Right cardiac atrium (tissue), 5 donors: Measurements from ENCODE around the gene SLC10A3. TPM values are rescaled to one million over a fixed set of nuclear protein-coding genes. Genes with fewer than 3 reads are reported as not detected.

Experiments
- ATAC-seq, 2 donors: fragments of 200-7000 bp; cut with Tn5 transposase; one replicate each; pipeline versions ENCODE4 v1.8.0 to v1.9.1; 2020; ENCODE audit warnings: moderate library complexity in 2 of 2, mild to moderate bottlenecking in 1 of 2
- DNase-seq, 3 donors: peaks; one replicate each; pipeline ENCODE4 v3.0.0-alpha.2; 2020
- H3K27ac ChIP-seq: one replicate; pipeline ENCODE4 v1.5.1; 2013; ENCODE audit warnings: mild to moderate bottlenecking, low read length, control low read depth, moderate library complexity
- H3K27me3 ChIP-seq: one replicate; pipeline ENCODE4 v1.6.1; 2013; ENCODE audit not compliant: control insufficient read depth, insufficient read depth
- H3K4me1 ChIP-seq: one replicate; pipeline ENCODE4 v1.6.1; 2013; ENCODE audit warnings: low read length; ENCODE audit not compliant: control insufficient read depth, insufficient read depth
- H3K4me3 ChIP-seq: one replicate; pipeline ENCODE4 v1.5.1; 2013; ENCODE audit warnings: low read length, control low read depth
- H3K9me3 ChIP-seq: one replicate; pipeline ENCODE4 v1.6.1; 2013; ENCODE audit warnings: low read length; ENCODE audit not compliant: control insufficient read depth
- WGBS: extraction: QIAGEN DNeasy Blood & Tissue Kit; methylation state at CpG from one replicate; pipeline ENCODE4 v1.1.7; 2013; 5-methylcytosine and 5-hydroxymethylcytosine counted together
- intact Hi-C, 4 donors: fragments of 100-400 bp; cut with DNase I; formaldehyde crosslinking; loops; one replicate each; pipeline versions ENCODE4 v1.11.0 to v1.14.0; 2022 to 2023
- polyA plus RNA-seq: library from polyadenylated mRNA; stranded (reverse); fragments of 200-250 nt; gene quantifications from one replicate; pipeline ENCODE4 v1.2.3, GENCODE V29; 2013
- total RNA-seq, 4 donors: library from RNA; stranded (reverse); fragmentation: NEBNext Ultra II Directional; extraction: Animal tissue kit (Norgen Biotek cat#: 25700); gene quantifications; one replicate each; pipeline ENCODE4 v1.2.1, GENCODE V29; 2021
- donor health status: healthy with polysubstance abuse.
- donor health status: DM: no; HTN: yes; CAD: no.
- donor health status: DM: no; HTN: no; CAD: no.
- donor health status: DM: no; HTN: yes; CAD: no; lungs with severe emphysema.
- donor health status: DM: yes; HTN: yes; CAD: no.

The SLC10A3 gene
- total and polyA plus RNA-seq, 5 donors: 14.4 to 18.9 (median 16.4) TPM

DNA sequence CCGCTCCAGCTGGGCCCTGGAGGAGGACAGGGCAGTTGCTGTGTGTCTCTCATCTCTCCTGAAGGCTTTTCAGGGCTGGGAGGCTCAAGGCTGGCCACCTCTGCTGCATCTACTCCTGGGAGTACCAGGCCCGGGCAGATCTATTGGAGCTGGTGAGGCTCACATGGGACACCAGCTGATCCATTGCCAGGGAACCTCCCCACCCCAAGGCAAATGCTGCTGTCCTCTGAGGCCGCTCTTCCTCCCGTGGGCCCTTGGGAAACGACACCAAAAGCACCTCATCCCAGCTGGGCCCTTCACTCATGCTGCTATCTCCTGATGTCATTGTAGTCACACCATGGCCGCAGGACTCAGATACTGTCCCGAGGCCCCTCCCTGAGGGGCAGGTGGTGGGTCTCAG, 7.6 kb downstream of the SLC10A3 start:
- peaks cover 2% of the 10 kb centered on the region for H3K4me1 ChIP-seq
- intact Hi-C loops: no loop called here
- ATAC-seq (no peak), DNase-seq (peak in 2 of 3 donors; percentile 20 to 43)
- H3K27ac ChIP-seq: no peak overlapping the region
- no peaks in the 10 kb centered on the region for H3K27me3 ChIP-seq
- no peaks in the 10 kb centered on the region for H3K9me3 ChIP-seq
- 66% methylated on average over 7 of the region's 7 CpGs for WGBS
- H3K4me3 ChIP-seq: no peak overlapping the region

DNA sequence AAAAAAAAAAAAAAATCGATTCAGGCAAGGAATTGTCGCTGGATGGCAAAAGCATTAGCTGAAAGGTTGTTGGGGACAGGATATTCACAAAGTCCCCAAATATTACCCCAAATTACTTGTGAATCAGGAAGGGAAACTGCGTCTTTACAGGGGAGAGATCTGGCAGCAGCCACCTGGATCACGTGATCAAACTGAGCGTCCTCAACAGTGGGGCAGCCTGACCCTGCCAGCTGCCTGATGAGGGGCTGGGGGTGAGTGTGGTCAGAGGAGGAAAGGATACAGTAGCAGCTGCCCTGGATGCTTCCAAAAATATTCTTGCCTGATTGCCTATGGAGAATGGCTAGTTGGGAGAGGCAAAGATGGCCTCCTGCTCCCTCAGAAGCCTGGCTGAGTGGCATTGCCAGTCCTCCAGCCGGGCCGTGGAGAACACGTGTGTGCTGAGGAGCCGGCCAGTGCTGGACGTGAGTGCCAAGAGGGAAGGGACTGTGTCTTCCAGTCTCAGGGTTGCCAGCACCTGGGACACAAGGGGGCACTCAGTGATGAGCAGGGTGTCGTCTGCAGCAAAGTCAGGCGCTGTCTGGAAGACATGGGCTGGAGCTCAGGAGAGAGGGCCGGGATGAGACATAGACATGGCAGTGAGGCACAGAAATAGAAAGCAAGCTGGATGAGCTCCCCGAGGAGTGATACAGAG, 8.4 kb downstream of the SLC10A3 start:
- intact Hi-C loops: no loop called here
- no peak overlapping the region for H3K4me3 ChIP-seq
- H3K4me1 ChIP-seq: peaks cover 2% of the 10 kb centered on the region
- DNase-seq: peak in 2 of 3 donors; percentile 46 to 58
- H3K9me3 ChIP-seq: no peaks in the 10 kb centered on the region
- no peak for ATAC-seq
- WGBS: 59% methylated on average over 14 of the region's 14 CpGs
- H3K27me3 ChIP-seq: no peaks in the 10 kb centered on the region
- peak overlapping the region; percentile 36 for H3K27ac ChIP-seq

DNA sequence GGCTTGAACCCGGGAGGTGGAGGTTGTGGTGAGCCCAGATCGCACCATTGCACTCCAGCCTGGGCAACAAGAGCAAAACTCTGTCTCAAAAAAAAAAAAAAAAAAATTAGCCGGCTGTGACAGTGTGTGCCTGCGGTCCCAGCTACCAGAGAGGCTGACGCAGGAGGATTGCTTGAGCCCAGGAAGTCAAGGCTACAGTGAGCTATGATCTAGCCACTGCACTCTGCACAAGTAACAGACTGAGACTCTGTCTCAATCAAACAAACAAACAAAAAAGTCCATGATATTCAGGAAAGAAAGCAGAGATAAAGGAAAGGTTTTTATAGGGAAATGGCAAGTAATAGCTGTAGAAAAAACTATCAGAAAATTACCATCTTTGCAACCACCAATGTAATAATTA, 9.2 kb downstream of the SLC10A3 start:
- Histone ChIP-seq H3K27ac (no peak overlapping the region), H3K27me3 (no peaks in the 10 kb centered on the region), H3K9me3 (no peaks in the 10 kb centered on the region), H3K4me3 (no peak overlapping the region), H3K4me1 (peaks cover 2% of the 10 kb centered on the region)
- no peak for DNase-seq
- intact Hi-C loops: no loop called here
- ATAC-seq: no peak
- WGBS: 82% methylated on average over 5 of the region's 5 CpGs

DNA sequence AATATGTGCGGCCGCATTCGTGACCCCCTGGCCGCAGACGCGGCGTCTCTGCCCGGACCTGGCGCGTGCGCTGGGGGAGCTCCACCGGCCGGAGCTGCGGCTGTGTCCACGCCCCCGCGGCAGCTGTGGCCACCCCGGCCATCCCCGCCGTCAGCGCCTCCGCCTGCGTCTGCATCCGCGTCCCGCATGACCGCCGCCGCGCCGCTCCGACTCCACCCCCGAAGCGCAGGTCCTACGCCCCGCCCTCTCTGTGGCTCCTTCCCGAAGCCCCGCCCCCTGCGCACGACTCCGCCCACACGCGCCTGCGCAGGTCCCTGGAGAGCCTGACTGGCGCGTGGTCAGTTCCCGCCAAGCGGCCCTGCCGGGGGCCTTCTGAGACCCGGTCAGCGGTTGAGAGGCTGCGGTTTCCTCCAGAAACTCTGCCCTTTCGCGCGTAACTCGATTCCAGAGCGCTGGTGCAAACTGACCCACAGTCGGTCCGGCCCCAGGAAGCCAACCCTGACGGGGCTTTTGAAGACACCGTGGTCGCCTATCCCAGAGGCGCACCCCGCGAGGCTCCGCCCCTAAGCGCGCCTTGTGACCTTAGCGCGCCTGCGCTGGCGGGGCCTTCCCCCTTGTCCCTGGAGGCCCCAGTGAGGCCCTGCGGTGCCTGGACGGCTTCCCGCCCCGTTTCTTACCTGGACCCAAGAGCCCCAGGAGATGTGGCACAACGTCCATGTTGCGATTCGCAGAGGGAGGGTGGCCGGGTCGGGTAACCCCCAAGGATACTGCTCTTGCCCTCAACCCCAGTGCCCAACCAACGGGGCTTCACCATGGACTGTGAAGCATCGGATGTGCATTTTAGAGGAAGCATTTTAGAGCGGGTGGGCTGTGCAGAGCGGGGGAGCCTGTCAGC, 11.5 kb downstream of the SLC10A3 start, which contains the start of gene LAGE3:
LAGE3 (minus strand) TSS at position 554 of the 895 bp plus-strand sequence; CDS start at position 188, 366 bp downstream.
- no peaks in the 10 kb centered on the region for H3K27me3 ChIP-seq
- H3K4me1 ChIP-seq: peaks cover 2% of the 10 kb centered on the region
- H3K9me3 ChIP-seq: no peaks in the 10 kb centered on the region
- H3K4me3 ChIP-seq: peak within 1 kb of the TSS; percentile 43
- ATAC-seq (peak; percentile 96), DNase-seq (peak; percentile 93 to 98 (median 97))
- peak within 1 kb of the TSS; percentile 54 for H3K27ac ChIP-seq
- intact Hi-C loops: no loop called here
- 3% methylated on average over 84 of the region's 85 CpGs for WGBS

DNA sequence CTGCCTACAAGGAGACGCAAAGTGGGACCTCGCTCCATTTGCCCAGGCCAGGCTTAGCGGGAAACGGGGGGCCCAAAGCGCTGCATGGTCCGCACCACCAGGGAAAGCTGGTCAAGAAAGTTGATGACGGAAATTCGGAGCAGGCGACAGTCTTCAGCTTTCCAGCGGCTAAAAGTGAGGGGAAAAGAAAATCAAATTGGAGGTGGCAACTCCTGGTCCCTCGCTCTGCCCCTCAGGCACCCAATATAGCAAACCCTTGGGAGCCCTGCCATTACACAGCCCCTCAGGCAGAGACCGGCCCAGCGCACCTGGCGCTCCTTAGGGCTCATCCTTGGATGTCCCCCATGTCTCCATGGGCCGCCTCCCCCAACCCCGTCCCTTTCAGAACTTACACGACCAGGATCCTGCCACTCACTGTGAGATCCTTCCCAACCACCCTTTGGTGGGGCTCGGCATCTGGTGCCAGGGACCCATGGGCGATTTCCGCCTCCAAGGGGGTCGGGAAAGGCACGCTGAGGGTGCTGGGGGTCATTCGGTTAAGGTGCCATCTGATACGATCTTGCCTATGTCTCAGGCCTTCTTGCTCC, 12.4 kb downstream of the SLC10A3 start:
- H3K27ac ChIP-seq: no peak overlapping the region
- peaks cover 2% of the 10 kb centered on the region for H3K4me1 ChIP-seq
- DNase-seq (peak in 1 of 3 donors; percentile 58), ATAC-seq (peak in 1 of 2 donors; percentile 1)
- no peaks in the 10 kb centered on the region for H3K9me3 ChIP-seq
- 51% methylated on average over 24 of the region's 24 CpGs for WGBS
- intact Hi-C loops: no loop called here
- H3K27me3 ChIP-seq: no peaks in the 10 kb centered on the region
- H3K4me3 ChIP-seq: peak overlapping the region; percentile 43

DNA sequence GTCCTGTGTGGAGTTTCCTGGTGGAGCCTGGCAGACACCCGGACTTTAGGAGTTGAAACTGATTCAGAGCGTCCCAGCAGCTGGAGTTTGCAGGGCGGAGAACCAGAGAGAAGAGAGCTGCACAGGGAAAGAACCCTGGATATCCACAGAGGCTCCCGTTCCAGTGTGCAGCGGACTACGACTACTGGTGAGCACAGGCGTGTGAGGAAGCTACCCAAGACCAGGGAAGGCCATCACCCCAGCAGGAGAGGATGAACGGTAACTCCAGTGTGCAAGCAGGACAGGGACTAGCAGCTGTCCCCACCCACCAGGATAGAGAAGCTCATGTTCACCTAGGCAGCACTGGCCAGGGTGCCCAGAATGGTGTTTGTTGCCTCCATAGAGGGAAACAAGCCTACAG, 13.6 kb downstream of the SLC10A3 start:
- WGBS: 83% methylated on average over 8 of the region's 8 CpGs
- Histone ChIP-seq H3K27me3 (no peaks in the 10 kb centered on the region), H3K4me1 (peaks cover 2% of the 10 kb centered on the region), H3K4me3 (no peak overlapping the region), H3K27ac (no peak overlapping the region), H3K9me3 (no peaks in the 10 kb centered on the region)
- ATAC-seq: no peak
- no peak for DNase-seq
- intact Hi-C loops: no loop called here

DNA sequence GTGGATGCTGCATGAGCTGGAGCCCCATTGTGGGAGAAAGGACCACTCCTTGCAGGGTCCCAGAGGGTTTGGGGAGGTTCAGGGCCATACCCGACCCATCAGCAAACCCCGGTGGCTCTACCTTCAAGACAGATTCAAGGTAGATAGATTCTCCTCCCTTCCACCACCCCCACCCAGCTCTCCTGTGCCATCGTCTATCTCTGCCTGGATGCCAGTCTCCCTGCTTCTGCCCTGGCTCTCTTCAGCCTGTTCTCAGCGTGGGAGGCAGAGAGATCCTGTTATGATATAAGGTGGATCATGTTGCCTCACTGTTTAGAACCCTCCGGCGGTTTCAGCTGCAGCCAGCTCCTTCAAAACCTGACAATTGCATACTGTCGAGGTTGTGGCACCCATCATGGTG, 16.7 kb downstream of the SLC10A3 start:
- Histone ChIP-seq H3K4me3 (no peak overlapping the region), H3K4me1 (no peaks in the 10 kb centered on the region), H3K27me3 (no peaks in the 10 kb centered on the region), H3K27ac (no peak overlapping the region), H3K9me3 (no peaks in the 10 kb centered on the region)
- 69% methylated on average over 7 of the region's 7 CpGs for WGBS
- intact Hi-C loops: no loop called here
- DNase-seq: no peak
- ATAC-seq: no peak

DNA sequence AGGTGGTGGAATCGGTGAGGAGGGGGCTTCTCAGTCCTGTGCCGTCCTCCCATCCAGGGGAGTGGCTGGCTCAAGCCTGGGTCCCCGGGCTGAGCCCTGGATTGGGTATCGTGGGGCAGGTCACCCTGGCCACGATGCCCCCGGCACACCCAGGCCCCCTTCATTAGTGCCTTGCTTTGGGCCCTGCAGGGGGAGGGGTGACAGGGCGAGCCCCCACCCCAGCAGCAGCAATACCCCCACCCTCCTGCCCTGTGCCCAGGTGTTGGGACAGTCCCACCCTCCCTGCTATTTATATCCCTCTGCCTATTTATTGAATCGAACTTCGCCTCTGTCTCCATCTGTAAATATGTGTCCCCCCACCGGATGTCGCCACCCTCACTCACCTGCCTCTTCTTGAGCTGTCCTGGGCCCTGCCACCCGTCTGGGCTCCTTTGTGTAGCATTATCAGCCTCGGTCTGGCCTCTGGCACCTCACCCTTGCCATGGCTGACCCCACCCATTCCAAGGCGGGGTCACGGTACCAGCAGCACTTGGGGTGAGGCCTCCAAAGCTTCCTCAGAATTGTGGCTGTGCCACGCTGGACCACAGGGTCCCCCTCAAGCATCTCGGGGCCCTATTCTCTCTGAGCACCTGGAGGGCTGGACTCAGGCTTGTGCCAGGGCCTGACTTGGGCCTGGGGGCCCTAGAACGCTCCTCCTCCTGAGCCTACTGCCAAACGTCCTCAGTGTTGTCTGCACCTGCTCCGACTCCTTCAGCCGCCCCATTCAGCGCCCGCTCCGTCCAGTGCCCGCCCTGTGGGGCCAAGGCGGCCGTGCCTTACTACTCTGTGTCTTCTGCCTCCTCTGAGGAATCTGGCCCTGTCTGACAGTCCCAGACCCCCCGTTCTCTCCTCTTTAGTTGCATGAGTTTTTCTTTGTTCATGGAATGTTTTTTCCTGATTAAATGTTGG, 17.5 kb downstream of the SLC10A3 start:
- H3K4me1 ChIP-seq: no peaks in the 10 kb centered on the region
- WGBS: 77% methylated on average over 28 of the region's 28 CpGs
- no peaks in the 10 kb centered on the region for H3K27me3 ChIP-seq
- H3K9me3 ChIP-seq: no peaks in the 10 kb centered on the region
- DNase-seq (peak in 2 of 3 donors; percentile 11 to 42), ATAC-seq (no peak)
- intact Hi-C loops: no loop called here
- H3K27ac ChIP-seq: no peak overlapping the region
- H3K4me3 ChIP-seq: no peak overlapping the region

DNA sequence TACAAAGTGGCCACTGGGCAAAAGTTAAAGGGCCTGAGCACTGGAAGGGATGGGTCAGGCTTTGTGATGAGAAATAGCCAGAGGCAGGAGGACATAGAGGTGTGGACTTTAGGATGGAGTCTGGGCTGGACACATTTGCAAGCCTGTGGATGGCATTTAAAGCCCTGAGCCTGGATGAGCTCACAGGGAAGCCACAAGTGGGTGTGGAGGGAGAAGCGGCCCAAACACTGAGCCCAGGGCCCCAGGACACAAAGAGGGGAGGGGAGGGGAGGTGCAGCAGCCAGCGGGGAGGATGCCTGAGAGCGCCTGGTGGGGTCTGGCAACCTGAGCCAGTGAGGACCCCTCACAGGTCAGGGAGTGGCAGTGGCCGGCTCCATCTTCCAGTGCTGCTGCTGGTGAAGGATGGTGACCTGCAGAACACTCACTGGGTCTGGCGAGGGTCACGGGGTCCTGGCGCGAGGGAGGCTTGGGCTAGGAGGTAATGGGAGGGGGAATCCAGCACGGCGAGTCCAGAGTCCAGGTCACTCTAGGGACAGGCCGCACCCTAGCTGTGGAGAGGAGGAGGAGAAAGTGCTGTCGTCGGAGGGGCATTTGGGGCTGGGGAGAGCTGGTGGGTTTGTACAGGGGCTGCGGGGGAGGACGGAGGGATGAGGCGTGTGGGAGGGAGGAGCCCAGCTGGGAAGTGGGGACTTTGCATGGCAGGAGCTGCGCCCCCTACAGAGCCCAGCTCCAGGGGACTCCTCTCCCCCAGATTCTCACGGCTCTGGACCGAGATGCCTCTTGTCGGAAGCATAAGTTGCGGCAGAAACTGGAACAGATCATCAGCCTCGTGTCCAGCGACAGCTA, 18.4 kb downstream of the SLC10A3 start:
- H3K4me3 ChIP-seq: no peak overlapping the region
- H3K4me1 ChIP-seq: no peaks in the 10 kb centered on the region
- no peaks in the 10 kb centered on the region for H3K9me3 ChIP-seq
- 85% methylated on average over 23 of the region's 23 CpGs for WGBS
- intact Hi-C loops: no loop called here
- DNase-seq (peak in 1 of 3 donors; percentile 49), ATAC-seq (no peak)
- H3K27me3 ChIP-seq: no peaks in the 10 kb centered on the region
- no peak overlapping the region for H3K27ac ChIP-seq
